ENCODE measurements around the gene CALD1.
A peak's percentile ranks its signal among the peaks of the same experiment; 100 is the strongest.

CALD1 gene

DNA sequence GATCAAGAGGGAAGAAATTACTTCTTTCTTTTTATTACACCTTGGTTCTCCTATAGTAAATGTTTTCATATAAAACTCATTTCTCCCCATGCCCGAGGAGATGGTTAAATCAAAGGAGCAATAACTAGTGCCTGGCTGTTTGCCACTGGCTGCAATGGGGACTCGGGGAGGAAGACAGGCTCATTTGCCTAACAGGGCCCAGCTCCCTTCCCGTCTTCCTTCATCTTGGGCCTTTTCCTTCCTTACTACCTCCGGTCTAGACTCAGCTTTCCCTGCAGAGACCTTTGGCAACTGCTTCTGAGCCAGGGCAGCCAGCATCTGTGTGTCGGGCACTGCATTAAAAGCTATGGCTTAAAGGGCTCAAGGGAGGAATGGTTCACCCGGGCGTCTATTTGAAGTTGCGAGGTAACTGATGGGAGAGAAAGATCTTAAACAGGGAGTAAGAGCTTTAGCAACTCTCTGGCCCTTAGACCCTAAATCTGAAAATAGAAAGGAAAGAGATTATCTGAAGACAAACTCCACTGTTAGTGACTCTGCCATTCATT, 63.5 kb downstream of the CALD1 start:
- no peaks in the 10 kb centered on the region for H3K36me3 ChIP-seq (ENCODE audit: control insufficient read depth, low read length)
- H3K79me2 ChIP-seq (ENCODE audit: control insufficient read depth, low read length), result no peaks in the 10 kb centered on the region
- no peak overlapping the region for H3K4me2 ChIP-seq (ENCODE audit: low read length)
- H3K27ac ChIP-seq (ENCODE audit: low read depth, low read length), result no peak overlapping the region
- no peak for TF ChIP-seq EZH2phosphoT487 (IDR thresholded peaks at IDR 0.05; ENCODE audit: borderline replicate concordance, low read length)
- TF ChIP-seq, protein P1, sequence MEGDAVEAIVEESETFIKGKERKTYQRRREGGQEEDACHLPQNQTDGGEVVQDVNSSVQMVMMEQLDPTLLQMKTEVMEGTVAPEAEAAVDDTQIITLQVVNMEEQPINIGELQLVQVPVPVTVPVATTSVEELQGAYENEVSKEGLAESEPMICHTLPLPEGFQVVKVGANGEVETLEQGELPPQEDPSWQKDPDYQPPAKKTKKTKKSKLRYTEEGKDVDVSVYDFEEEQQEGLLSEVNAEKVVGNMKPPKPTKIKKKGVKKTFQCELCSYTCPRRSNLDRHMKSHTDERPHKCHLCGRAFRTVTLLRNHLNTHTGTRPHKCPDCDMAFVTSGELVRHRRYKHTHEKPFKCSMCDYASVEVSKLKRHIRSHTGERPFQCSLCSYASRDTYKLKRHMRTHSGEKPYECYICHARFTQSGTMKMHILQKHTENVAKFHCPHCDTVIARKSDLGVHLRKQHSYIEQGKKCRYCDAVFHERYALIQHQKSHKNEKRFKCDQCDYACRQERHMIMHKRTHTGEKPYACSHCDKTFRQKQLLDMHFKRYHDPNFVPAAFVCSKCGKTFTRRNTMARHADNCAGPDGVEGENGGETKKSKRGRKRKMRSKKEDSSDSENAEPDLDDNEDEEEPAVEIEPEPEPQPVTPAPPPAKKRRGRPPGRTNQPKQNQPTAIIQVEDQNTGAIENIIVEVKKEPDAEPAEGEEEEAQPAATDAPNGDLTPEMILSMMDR (IDR thresholded peaks at IDR 0.05; ENCODE audit: low read depth, low read length, poor library complexity, severe bottlenecking), result no peak
- H3K9me2 ChIP-seq (replicated peaks; ENCODE audit: control insufficient read depth, low read length), result no peaks in the 10 kb centered on the region
- no peaks in the 10 kb centered on the region for H4K20me1 ChIP-seq (ENCODE audit: control insufficient read depth, insufficient read depth, low read depth, low read length)
- no peaks in the 10 kb centered on the region for H3K27me3 ChIP-seq (ENCODE audit: control insufficient read depth, low read length)
- no peaks in the 10 kb centered on the region for H3K9me3 ChIP-seq (ENCODE audit: control insufficient read depth, insufficient read depth, low read length)
- peaks cover 5% of the 10 kb centered on the region for H3K4me1 ChIP-seq (ENCODE audit: control insufficient read depth, low read length)
- H3K4me3 ChIP-seq (ENCODE audit: low read length), result no peak overlapping the region
- no peaks in the 10 kb centered on the region for H3F3A ChIP-seq (ENCODE audit: control insufficient read depth, insufficient read depth)

DNA sequence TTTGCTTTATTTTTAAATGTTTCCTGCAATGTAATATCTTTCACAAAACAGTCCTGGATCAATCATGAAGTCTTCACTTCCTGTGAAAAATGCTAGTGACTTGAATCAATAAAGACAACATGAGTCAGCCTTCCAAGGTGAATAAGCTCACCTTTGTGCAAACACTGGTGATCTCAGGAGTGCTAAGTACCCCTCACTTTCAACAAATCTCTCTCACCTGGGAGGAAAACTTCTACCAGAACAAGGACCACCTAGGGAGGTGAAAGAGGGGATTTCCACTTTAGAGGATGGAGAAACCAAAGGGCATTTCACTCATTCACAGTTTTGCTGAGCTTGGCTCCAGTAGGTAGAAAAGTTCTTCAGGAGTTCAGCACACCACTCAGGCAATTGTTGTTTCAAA, 64.8 kb downstream of the CALD1 start:
- Histone ChIP-seq H4K20me1 (ENCODE audit: control insufficient read depth, insufficient read depth, low read depth, low read length) (no peaks in the 10 kb centered on the region), H3K79me2 (ENCODE audit: control insufficient read depth, low read length) (no peaks in the 10 kb centered on the region), H3K4me2 (ENCODE audit: low read length) (no peak overlapping the region), H3K9me3 (ENCODE audit: control insufficient read depth, insufficient read depth, low read length) (no peaks in the 10 kb centered on the region), H3K4me1 (ENCODE audit: control insufficient read depth, low read length) (peaks cover 5% of the 10 kb centered on the region), H3F3A (ENCODE audit: control insufficient read depth, insufficient read depth) (no peaks in the 10 kb centered on the region), H3K4me3 (ENCODE audit: low read length) (no peak overlapping the region), H3K27ac (ENCODE audit: low read depth, low read length) (no peak overlapping the region), H3K27me3 (ENCODE audit: control insufficient read depth, low read length) (no peaks in the 10 kb centered on the region), H3K36me3 (ENCODE audit: control insufficient read depth, low read length) (no peaks in the 10 kb centered on the region), H3K9me2 (replicated peaks; ENCODE audit: control insufficient read depth, low read length) (no peaks in the 10 kb centered on the region)
- no peak for TF ChIP-seq EZH2phosphoT487 (IDR thresholded peaks at IDR 0.05; ENCODE audit: borderline replicate concordance, low read length)
- TF ChIP-seq, protein P1 (IDR thresholded peaks at IDR 0.05; ENCODE audit: low read depth, low read length, poor library complexity, severe bottlenecking), result no peak

DNA sequence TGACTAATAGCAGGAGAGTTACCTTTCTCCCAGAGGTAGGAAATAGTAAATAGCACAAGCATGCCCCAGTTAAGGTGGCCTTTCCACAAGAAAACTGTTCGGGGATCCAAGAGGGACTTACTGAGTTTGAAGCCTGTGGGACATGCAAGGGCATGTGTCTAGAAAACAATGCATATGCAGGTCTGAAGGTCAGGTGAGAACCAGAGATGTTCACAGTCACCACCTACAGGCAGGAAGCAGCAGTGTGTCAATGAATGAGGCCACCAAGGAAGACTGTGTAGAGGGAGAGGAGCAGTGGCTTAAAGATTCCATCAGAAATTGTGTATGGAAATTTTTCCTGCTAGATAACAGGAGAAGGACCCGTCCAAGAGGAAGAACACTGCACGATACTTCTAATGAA, 66.0 kb downstream of the CALD1 start:
- H3K36me3 ChIP-seq (ENCODE audit: control insufficient read depth, low read length), result no peaks in the 10 kb centered on the region
- H3K4me1 ChIP-seq (ENCODE audit: control insufficient read depth, low read length), result peaks cover 5% of the 10 kb centered on the region
- no peak overlapping the region for H3K4me2 ChIP-seq (ENCODE audit: low read length)

More for the DNA sequence above, 66.0 kb downstream of the CALD1 start:
- Histone ChIP-seq H3K9me2 (replicated peaks; ENCODE audit: control insufficient read depth, low read length) (no peaks in the 10 kb centered on the region), H3K9me3 (ENCODE audit: control insufficient read depth, insufficient read depth, low read length) (no peaks in the 10 kb centered on the region), H3K27me3 (ENCODE audit: control insufficient read depth, low read length) (no peaks in the 10 kb centered on the region), H3F3A (ENCODE audit: control insufficient read depth, insufficient read depth) (no peaks in the 10 kb centered on the region), H4K20me1 (ENCODE audit: control insufficient read depth, insufficient read depth, low read depth, low read length) (no peaks in the 10 kb centered on the region), H3K27ac (ENCODE audit: low read depth, low read length) (no peak overlapping the region), H3K79me2 (ENCODE audit: control insufficient read depth, low read length) (no peaks in the 10 kb centered on the region), H3K4me3 (ENCODE audit: low read length) (no peak overlapping the region)
- TF ChIP-seq, protein P1 (IDR thresholded peaks at IDR 0.05; ENCODE audit: low read depth, low read length, poor library complexity, severe bottlenecking), result peak; percentile 75
- no peak for TF ChIP-seq EZH2phosphoT487 (IDR thresholded peaks at IDR 0.05; ENCODE audit: borderline replicate concordance, low read length)
